Measurements from ENCODE around the gene DLG4.
"Not testable (repeated sequence)": the region's sequence is repeated elsewhere in the genome, so short reads cannot be mapped to it uniquely, and the experiment has no call there.

Gene DLG4

DNA sequence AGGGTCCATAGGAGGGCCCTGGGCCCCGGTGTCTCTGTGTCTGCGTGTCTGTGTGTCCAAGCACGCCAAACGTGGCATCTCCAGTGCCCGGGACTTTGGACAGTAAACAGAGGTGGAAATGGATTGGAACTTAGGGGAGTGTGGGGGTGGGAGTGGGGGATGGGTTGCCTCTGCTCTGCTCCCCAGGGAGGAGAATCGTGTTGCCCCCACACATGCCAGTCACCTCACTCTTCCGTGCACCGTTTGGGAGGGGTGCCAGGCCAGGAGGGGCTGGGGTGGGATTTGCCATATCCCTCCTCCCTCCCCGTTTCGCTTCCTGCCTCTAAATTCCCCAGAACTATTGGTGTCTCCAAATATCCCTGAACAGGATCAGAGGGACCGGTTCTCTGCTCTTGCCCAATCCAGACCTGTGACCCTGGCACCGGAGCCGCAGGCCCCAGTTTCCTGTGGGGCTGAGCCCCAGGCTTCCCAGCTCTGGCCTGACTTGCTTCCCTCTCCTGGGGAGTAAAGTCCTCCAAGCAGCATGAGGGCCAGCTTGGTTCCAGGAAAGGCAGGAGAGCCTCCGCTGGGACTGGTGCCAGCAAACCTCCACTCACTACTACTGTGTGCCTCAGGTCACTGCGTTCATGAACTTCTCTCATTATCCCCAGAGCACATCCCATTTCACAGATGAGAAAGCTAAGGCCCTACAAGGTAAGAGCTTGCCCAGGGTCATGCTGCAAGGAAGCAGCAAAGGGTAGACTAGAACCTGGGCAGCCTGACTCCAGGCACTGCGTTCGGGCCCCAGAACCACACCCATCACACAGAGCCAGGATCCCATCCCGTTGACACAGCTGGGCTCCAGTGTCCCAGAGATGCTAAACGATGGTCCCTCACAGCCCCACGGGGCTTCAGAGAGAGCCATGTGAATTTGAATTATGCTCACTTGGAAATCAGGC lies 40.0 kb downstream of the DLG4 start, which contains the start of gene ASGR1:
Gene ASGR1 (minus strand): TSS at position 54 of the 938 bp plus-strand sequence. CDS start 807 bp downstream, outside the sequence.
- no peak for DNase-seq

GRCh38 chr17:7178973-7179316 lies 40.7 kb downstream of the DLG4 start:
- no peak for DNase-seq

GRCh38 chr17:7177954-7178477 lies 41.6 kb downstream of the DLG4 start:
- DNase-seq = no peak

DNA sequence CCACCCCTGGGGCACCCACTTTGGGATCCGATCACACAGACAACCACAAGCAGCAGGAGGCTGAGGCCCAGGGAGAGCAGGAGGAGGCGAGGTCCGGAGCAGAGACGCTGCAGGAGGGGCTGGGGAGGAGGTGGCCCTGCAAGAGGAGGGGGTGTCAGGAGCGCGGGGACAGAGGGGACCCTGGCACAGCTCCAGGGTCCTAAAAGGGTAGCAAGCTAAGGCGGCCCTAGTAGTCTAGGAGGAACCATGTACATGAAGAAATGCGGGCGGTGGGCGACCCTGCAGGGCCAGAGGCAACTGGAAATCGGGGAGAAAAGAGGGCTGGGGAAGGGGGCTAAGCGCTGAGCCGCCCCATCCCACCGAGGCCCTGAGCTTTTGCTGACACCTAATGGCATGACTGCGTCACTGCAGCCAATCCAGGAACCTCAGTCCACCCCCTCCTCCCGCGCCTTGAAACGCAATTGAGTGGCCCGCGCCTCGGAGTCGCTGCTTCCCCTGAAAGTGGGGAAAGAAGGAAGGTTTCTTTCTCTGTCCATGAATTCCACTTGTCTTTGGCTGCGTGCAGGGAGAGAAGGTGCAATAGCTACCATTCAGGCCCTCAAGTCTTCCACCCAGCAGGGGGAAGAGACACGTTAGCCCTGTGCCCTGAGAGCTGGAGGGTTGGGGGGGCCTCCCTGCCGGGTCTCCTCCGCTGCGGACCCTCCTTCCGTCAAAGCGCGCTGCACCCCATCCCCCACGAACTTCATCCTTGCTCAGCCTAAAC lies 42.3 kb downstream of the DLG4 start:
- peak in 3 of 4 experiments; percentile 24 to 38 (median 28) for DNase-seq

GRCh38 chr17:7176841-7177190 lies 42.8 kb downstream of the DLG4 start:
- no peak for DNase-seq

GRCh38 chr17:7176107-7176840 lies 43.4 kb downstream of the DLG4 start:
- no peak for DNase-seq

DNA sequence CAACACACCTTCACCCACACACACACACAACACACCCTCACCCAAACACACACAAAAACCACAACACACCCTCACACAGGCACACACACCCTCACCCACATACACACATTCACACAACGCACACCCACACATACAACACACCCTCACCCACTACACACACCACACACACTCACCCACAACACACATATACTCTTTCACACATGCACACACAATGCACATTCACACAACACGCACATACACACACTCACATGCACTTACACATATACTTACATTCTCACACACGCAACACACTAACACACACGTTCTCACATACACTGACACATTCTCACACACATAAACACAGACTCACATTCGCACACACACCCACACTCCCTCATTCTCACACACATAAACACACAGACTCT lies 44.3 kb downstream of the DLG4 start:
- DNase-seq = no peak

- no peak for DNase-seq
Observed at GRCh38 chr17:7174603-7175326, 44.9 kb downstream of the DLG4 start.

DNA sequence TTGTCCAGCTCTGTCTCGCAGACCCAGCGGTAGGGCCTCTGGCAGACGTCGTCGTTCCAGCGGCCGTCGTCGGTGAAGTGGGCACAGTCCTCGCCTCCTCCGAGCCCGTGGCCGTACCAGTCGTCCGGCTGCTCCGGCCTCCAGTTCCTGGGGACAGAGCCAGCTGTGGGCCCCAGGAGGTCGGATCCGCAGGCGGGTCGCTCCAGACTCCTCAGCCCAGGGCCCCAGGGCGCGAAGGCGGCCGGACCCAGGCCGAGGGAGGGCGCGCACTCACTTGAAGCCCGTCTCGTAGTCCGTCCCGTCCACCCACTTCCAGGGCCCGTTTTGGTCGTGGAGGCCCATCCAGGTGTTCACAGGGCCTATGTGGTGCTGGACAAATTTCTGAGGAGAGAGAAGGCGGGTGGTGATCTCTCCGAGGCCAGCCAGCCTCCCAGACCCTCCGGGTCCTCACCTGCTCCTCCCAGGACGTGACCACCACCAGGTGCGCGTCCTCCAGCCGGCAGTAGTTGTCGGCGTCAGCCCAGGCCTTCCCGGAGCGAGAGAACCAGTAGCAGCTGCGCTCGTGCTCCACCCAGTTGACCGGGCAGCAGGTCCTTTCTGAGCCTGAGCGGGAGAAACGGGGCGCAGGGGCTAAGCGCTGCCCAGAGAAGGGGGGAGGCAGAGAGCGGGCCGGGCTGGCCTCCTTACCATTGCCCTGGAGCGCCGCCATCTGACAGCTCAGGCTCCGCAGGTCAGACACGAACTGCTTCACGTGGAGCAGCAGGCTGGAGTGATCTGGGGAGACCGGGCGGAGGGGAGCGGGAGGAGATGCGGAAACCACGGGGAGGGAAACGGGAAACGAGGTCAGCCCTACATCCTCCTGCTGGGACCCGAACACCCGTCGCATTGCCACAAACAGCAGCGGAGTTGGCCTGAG lies 45.7 kb downstream of the DLG4 start:
- DNase-seq = no peak

GRCh38 chr17:7172522-7173191 lies 47.0 kb downstream of the DLG4 start:
- not testable (repeated sequence) for DNase-seq

DNA sequence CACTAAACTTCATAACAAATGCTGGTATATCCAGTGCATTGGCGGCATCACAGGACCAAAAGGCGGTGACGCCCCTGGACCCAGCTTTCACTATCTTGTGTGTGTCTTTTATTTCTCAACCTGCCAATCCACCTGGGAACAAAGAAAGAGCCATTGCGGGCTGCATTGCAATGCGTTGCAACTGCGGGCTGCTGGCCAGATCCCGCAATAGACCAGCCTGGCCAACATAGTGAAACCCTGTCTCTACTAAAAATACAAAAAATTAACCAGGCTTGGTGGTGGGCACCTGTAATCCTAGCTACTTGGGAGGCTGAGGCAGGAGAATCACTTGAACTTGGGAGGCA lies 50.1 kb downstream of the DLG4 start:
- DNase-seq = not testable (repeated sequence)

- not testable (repeated sequence) for DNase-seq
Observed at GRCh38 chr17:7168841-7169564, 50.6 kb downstream of the DLG4 start.

- DNase-seq = no peak
Observed at GRCh38 chr17:7167832-7168231, 51.8 kb downstream of the DLG4 start.

DNA sequence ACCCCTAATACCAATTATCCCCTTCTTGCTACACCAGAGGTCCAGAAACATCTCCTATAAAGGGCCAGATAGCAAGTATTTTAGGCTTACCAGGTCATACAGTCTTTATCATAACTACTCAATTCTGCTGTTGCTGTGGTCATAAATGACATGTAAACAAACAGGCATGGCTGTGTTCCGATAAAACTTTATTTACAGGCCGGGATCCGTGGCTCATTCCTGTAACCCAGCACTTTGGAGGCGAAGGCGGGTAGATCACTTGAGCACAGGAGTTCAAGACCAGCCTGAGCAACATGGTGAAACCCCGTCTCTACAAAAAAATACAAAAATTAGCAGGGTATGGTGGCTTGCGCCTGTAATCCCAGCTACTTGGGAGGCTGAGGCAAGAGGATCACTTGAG lies 52.8 kb downstream of the DLG4 start:
- no peak for DNase-seq

DNA sequence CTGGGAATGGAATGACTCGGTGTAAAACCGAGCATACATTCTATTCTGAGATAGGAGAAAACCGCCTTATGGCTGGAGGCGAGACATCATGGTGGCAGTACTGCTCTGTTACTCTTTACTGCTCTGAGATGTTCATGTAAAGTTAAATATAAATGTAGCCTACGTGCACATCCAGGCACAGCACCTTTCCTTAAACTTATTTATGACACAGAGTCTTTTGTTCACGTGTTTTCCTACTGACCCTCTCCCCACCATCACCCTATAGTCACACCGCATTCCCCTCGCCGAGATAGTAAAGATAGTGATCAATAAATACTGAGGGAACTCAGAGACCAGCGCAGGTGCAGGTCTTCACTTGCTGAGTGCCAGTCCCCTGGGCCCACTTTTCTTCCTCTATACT lies 60.1 kb downstream of the DLG4 start:
- not testable (repeated sequence) for DNase-seq

DNA sequence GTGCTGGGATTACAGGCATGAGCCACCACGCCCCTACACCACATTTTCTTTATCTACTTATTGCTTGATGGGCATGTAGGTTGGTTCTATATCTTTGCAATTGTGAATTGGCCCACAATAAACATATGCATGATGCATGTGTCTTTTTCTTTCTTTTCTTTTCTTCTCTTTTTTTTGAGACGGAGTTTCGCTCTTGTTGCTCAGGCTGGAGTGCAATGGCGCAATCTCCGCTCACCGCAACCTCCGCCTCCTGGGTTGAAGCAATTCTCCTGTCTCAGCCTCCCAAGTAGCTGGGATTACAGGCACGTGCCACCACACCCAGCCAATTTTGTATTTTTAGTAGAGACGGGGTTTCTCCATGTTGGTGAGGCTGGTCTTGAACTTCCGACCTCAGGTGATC lies 61.2 kb downstream of the DLG4 start:
- DNase-seq = not testable (repeated sequence)

- no peak for DNase-seq
Observed at GRCh38 chr17:7156342-7156940, 63.2 kb downstream of the DLG4 start.

DNA sequence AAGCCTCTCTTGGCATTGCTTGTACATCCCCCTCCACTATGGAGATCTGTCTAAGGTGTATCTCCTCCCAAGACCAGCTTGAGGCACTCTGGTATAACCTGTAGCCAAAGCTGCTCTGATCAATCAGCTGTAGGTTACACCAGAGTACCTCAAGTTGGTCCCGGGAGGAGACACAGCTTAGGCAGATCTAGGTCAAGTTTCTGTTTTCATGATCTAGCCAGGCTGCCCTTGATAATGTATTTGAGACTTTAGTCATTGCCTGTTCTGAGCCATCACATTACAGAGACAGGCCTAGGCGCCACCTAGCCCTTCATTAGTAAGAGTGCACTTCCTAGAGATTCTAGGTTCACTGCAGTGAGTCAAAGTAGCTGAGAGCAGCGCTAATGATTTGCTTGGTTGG lies 71.9 kb downstream of the DLG4 start:
- DNase-seq = no peak

DNA sequence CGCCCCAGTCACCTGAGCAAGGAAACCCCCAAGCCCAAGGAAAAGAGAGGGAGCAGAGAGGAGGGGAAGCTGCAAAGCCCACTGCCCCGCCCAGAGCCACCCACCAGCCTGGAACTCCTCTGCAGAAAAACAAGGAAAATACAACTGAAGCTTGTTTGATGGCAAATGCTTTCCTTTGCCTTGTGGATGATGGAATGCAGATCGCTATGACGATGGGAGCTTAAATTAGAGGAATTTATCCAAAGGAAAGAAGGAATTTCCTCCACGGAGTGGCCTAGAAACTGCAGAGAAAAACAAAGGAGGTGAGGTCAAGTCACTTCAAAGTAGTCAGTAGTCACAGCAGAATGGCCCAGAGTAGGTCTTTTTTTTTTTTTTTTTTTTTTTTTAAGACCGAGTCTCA lies 73.5 kb downstream of the DLG4 start:
- DNase-seq = no peak

GRCh38 chr17:7144213-7144612 lies 75.4 kb downstream of the DLG4 start:
- DNase-seq = no peak
